K562 (cell line): Measurements from ENCODE around the gene ASCL2. TPM values are rescaled to one million over a fixed set of nuclear protein-coding genes. Genes with fewer than 3 reads are reported as not detected.

Source experiments
- ARID2 ChIP-seq: fragments of 450-650 bp; IDR thresholded peaks from 2 replicates; pipeline ENCODE4 v1.6.1; 2017; ENCODE audit warnings: antibody characterized with exemption, mild to moderate bottlenecking
- CBX8 ChIP-seq: fragments of 200-600 bp; sonication (generic); IDR thresholded peaks from 2 replicates; pipeline ENCODE4 v1.6.1; 2012; ENCODE audit warnings: borderline replicate concordance, mixed run types, low read depth, mild to moderate bottlenecking, moderate library complexity, mixed read lengths, low read length, control low read depth, inconsistent platforms; ENCODE audit not compliant: poor library complexity, severe bottlenecking; ENCODE audit errors: extremely low read depth
- CEBPB ChIP-seq: fragments of 450-650 bp; IDR thresholded peaks from 2 replicates; pipeline ENCODE4 v1.6.1; 2016; ENCODE audit warnings: missing genetic modification characterization, missing compliant biosample characterization
- DEAF1 ChIP-seq: fragments of 450-650 bp; formaldehyde crosslinking; IDR thresholded peaks from 2 replicates; pipeline ENCODE4 v1.4.0; 2020; ENCODE audit warnings: mild to moderate bottlenecking, moderate library complexity
- ETV1 ChIP-seq: fragments of 450-650 bp; conservative IDR thresholded peaks from 2 replicates; pipeline ENCODE4 v1.6.1; 2016; ENCODE audit warnings: missing genetic modification characterization, control low read depth, low read depth, missing compliant biosample characterization
- FIP1L1 ChIP-seq: fragments of 200-400 bp; formaldehyde crosslinking; IDR thresholded peaks from 2 replicates; pipeline ENCODE4 v1.6.1; 2018; ENCODE audit warnings: mild to moderate bottlenecking, low read depth, low read length; ENCODE audit not compliant: poor library complexity, severe bottlenecking
- FOXJ2 ChIP-seq: fragments of 200-800 bp; sonication (Bioruptor generic); IDR thresholded peaks from 2 replicates; pipeline ENCODE4 v1.6.1; 2016; ENCODE audit warnings: missing genetic modification characterization, missing compliant biosample characterization
- GATAD2A ChIP-seq: fragments of 450-650 bp; IDR thresholded peaks from 2 replicates; pipeline ENCODE4 v1.6.1; 2017
- PCBP1 ChIP-seq: fragments of 200-400 bp; formaldehyde crosslinking; IDR thresholded peaks from 2 replicates; pipeline ENCODE4 v1.6.1; 2018; ENCODE audit warnings: mild to moderate bottlenecking, low read depth, low read length; ENCODE audit not compliant: poor library complexity, severe bottlenecking
- RAD21 ChIP-seq, 2 experiments: fragments of 250-450 bp in 1 of 2; fragments of 450-650 bp in 1 of 2; sonication (Bioruptor Pico) in 1 of 2; formaldehyde crosslinking in 1 of 2; IDR thresholded peaks in 1 of 2; conservative IDR thresholded peaks in 1 of 2; 2 replicates each; pipeline versions ENCODE4 v1.4.0 to v1.8.0; 2020 to 2022; ENCODE audit warnings: mild to moderate bottlenecking in 2 of 2, moderate library complexity in 1 of 2
- RFX7 ChIP-seq: fragments of 250-450 bp; sonication (Bioruptor Pico); IDR thresholded peaks from 2 replicates; pipeline ENCODE4 v1.5.1; 2021; ENCODE audit warnings: mild to moderate bottlenecking
- SMAD3 ChIP-seq: fragments of 450-650 bp; formaldehyde crosslinking; conservative IDR thresholded peaks from 2 replicates; pipeline ENCODE4 v1.4.0; 2020; ENCODE audit warnings: mild to moderate bottlenecking
- SMC3 ChIP-seq: conservative IDR thresholded peaks from 2 replicates; pipeline ENCODE4 v1.6.1; 2011; ENCODE audit warnings: low read depth, low read length, improper control_type of control experiment; ENCODE audit not compliant: insufficient read depth
- STAT5A ChIP-seq: IDR thresholded peaks from 2 replicates; pipeline ENCODE4 v1.6.1; 2012; ENCODE audit warnings: low read length, inconsistent platforms, borderline replicate concordance
- ZNF232 ChIP-seq: sonication (generic); formaldehyde crosslinking; IDR thresholded peaks from 2 replicates; pipeline ENCODE4 v1.8.0; 2022; ENCODE audit warnings: mild to moderate bottlenecking, missing genetic modification reagents
- ZNF354B ChIP-seq: fragments of 250-450 bp; sonication (Bioruptor Pico); IDR thresholded peaks from 2 replicates; pipeline ENCODE4 v1.4.0; 2020
- ZNF778 ChIP-seq: fragments of 450-650 bp; formaldehyde crosslinking; IDR thresholded peaks from 2 replicates; pipeline ENCODE4 v1.4.0; 2020; ENCODE audit warnings: mild to moderate bottlenecking, moderate library complexity
- polyA plus RNA-seq, 8 experiments: library from polyadenylated mRNA; depleted of rRNA in 4 of 8; stranded (reverse) in 5 of 8; unstranded in 3 of 8; fragments of >200 nt; fragmentation: Nextera tagmentation in 2 of 8; fragmentation: Illumina TruSeq in 1 of 8; extraction: Ambion mirVana in 2 of 8; extraction: Trizol in 1 of 8; gene quantifications; 2 replicates each; pipeline versions ENCODE4 v1.2.1 to v1.2.3, GENCODE V29; 2011 to 2014; ENCODE audit warnings: inconsistent platforms in 1 of 8, missing spikeins in 1 of 8
- total RNA-seq, 7 experiments: library from RNA; depleted of rRNA in 6 of 7; stranded (reverse); fragments of >200 nt in 6 of 7; fragmentation: Illumina TruSeq in 2 of 7; extraction: Trizol in 2 of 7; gene quantifications; 2 replicates each; pipeline versions ENCODE4 v1.2.1 to v1.2.3, GENCODE V29; 2011 to 2021; ENCODE audit warnings: low replicate concordance in 1 of 7
- TF ChIP-seq, protein P1 (sequence below): fragments of 450-650 bp; IDR thresholded peaks from 2 replicates; pipeline ENCODE4 v1.6.1; 2017; ENCODE audit warnings: antibody characterized with exemption, mild to moderate bottlenecking
- TF ChIP-seq, protein P2 (sequence below): fragments of 450-650 bp; IDR thresholded peaks from 2 replicates; pipeline ENCODE4 v1.6.1; 2016

The ASCL2 gene
- total and polyA plus RNA-seq, 9 of the 15 experiments (the other 6 are each of a cell fraction or from before 2014, with no cell fraction given): 0.11 to 1.4 (median 0.36) TPM; not detected in 2

DNA sequence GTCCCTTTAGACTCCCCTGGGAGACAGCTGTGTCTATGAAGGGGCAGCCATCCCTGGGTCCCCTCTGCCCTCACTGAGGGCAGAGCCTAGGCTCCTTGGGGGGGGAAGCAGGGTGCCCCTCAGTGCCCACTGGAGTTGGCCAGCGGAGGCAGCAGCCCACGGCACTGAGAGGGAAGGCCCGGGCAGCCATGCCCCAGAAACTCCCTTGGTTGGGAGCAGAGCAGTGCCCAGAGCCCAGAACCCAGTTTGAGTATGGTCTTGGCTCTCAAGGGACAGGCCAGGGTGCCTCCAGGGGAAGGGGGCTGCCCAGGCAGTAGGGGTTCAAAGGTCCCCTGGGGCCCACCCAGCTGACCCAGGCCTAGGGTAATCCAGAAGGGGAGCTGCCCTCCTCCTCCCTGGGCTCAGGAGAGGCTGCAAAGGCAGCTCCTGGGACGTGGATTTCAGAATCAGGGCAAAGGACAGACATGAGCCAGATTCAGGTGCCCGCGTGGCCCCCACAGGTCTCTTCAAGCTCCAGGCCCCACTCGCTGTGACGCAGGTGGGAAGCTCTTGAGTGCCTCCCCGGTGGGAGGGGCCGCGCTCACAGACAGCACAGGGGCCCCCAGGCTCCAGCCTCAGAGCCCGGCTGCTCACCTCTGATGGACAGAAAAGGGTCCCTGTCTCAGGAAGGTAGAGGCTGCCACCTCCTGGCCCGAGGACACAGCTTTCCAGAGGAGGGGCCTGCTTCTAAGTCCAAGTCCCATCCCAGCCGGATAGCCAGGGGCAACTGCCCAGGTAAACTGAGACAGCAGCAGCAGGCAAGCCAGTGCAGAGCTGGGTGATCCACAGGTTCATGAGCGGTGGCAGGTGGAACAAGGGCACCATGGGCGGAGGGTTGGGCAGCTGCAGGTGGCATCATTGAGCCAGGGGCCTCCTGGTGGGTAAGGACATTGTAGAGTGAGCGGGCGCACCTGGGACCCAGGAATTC is 28.7 kb upstream of the ASCL2 start (continued):
- TF ChIP-seq ZNF232 (no peak), FIP1L1 (no peak), FOXJ2 (tag) (no peak), ZNF778 (CRISPR knock-in tag) (no peak), CBX8 (no peak), RFX7 (CRISPR knock-in tag) (no peak), SMC3 (peak; percentile 69), GATAD2A (no peak), SMAD3 (CRISPR knock-in tag) (no peak), STAT5A (no peak), PCBP1 (no peak), ARID2 (peak; percentile 51; the same call in 1 of the 2 replicates), RAD21 (CRISPR knock-in tag; conservative IDR thresholded peaks at IDR 0.05 in 1 of 2, IDR thresholded peaks at IDR 0.05 in 1 of 2) (peak; percentile 46 to 73), CEBPB (tag) (no peak), ETV1 (no peak), DEAF1 (CRISPR knock-in tag) (peak; percentile 20; the same call in 1 of the 2 replicates), ZNF354B (CRISPR knock-in tag) (no peak)
- TF ChIP-seq, protein P1, sequence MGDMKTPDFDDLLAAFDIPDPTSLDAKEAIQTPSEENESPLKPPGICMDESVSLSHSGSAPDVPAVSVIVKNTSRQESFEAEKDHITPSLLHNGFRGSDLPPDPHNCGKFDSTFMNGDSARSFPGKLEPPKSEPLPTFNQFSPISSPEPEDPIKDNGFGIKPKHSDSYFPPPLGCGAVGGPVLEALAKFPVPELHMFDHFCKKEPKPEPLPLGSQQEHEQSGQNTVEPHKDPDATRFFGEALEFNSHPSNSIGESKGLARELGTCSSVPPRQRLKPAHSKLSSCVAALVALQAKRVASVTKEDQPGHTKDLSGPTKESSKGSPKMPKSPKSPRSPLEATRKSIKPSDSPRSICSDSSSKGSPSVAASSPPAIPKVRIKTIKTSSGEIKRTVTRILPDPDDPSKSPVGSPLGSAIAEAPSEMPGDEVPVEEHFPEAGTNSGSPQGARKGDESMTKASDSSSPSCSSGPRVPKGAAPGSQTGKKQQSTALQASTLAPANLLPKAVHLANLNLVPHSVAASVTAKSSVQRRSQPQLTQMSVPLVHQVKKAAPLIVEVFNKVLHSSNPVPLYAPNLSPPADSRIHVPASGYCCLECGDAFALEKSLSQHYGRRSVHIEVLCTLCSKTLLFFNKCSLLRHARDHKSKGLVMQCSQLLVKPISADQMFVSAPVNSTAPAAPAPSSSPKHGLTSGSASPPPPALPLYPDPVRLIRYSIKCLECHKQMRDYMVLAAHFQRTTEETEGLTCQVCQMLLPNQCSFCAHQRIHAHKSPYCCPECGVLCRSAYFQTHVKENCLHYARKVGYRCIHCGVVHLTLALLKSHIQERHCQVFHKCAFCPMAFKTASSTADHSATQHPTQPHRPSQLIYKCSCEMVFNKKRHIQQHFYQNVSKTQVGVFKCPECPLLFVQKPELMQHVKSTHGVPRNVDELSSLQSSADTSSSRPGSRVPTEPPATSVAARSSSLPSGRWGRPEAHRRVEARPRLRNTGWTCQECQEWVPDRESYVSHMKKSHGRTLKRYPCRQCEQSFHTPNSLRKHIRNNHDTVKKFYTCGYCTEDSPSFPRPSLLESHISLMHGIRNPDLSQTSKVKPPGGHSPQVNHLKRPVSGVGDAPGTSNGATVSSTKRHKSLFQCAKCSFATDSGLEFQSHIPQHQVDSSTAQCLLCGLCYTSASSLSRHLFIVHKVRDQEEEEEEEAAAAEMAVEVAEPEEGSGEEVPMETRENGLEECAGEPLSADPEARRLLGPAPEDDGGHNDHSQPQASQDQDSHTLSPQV: no peak
- TF ChIP-seq, protein P2, sequence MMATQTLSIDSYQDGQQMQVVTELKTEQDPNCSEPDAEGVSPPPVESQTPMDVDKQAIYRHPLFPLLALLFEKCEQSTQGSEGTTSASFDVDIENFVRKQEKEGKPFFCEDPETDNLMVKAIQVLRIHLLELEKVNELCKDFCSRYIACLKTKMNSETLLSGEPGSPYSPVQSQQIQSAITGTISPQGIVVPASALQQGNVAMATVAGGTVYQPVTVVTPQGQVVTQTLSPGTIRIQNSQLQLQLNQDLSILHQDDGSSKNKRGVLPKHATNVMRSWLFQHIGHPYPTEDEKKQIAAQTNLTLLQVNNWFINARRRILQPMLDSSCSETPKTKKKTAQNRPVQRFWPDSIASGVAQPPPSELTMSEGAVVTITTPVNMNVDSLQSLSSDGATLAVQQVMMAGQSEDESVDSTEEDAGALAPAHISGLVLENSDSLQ: 0 out of 2 replicates have a peak, but pooled peaks have one; percentile 8
